ENCODE results near the gene MMP15.
"Not testable (repeated sequence)": the region's sequence is repeated elsewhere in the genome, so short reads cannot be mapped to it uniquely, and the experiment has no call there.

The MMP15 gene

GRCh38 chr16:58082381-58082780 is 56.8 kb downstream of the MMP15 start:
- no peak for TF ChIP-seq ZNF274 (IDR thresholded peaks at IDR 0.05; ENCODE audit: low read depth, low read length)
- no peak overlapping the region for H3K4me3 ChIP-seq (ENCODE audit: low read length)

GRCh38 chr16:58084635-58085034 is 59.1 kb downstream of the MMP15 start:
- no peak for TF ChIP-seq ZNF274 (IDR thresholded peaks at IDR 0.05; ENCODE audit: low read depth, low read length)

GRCh38 chr16:58085171-58085570 is 59.6 kb downstream of the MMP15 start:
- H3K4me3 ChIP-seq (ENCODE audit: low read length): no peak overlapping the region
- TF ChIP-seq ZNF274 (IDR thresholded peaks at IDR 0.05; ENCODE audit: low read depth, low read length): no peak

More at GRCh38 chr16:58084635-58085034, 59.1 kb downstream of the MMP15 start:
- H3K4me3 ChIP-seq (ENCODE audit: low read length): no peak overlapping the region

- TF ChIP-seq ZNF274 (IDR thresholded peaks at IDR 0.05; ENCODE audit: low read depth, low read length): no peak
Observed at GRCh38 chr16:58085584-58086251, 60.2 kb downstream of the MMP15 start.

GRCh38 chr16:58086381-58087208 is 61.0 kb downstream of the MMP15 start:
- H3K4me3 ChIP-seq (ENCODE audit: low read length): no peak overlapping the region
- no peak for TF ChIP-seq ZNF274 (IDR thresholded peaks at IDR 0.05; ENCODE audit: low read depth, low read length)

More at GRCh38 chr16:58085584-58086251, 60.2 kb downstream of the MMP15 start:
- H3K4me3 ChIP-seq (ENCODE audit: low read length): no peak overlapping the region

- no peak for TF ChIP-seq ZNF274 (IDR thresholded peaks at IDR 0.05; ENCODE audit: low read depth, low read length)
- H3K4me3 ChIP-seq (ENCODE audit: low read length): no peak overlapping the region
Observed at GRCh38 chr16:58087209-58087913, 61.8 kb downstream of the MMP15 start.

- H3K4me3 ChIP-seq (ENCODE audit: low read length): no peak overlapping the region
- TF ChIP-seq ZNF274 (IDR thresholded peaks at IDR 0.05; ENCODE audit: low read depth, low read length): no peak
Observed at GRCh38 chr16:58088091-58088490, 62.5 kb downstream of the MMP15 start.

GRCh38 chr16:58090396-58090795 is 64.8 kb downstream of the MMP15 start:
- not testable (repeated sequence) for H3K4me3 ChIP-seq (ENCODE audit: low read length)

- TF ChIP-seq ZNF274 (IDR thresholded peaks at IDR 0.05; ENCODE audit: low read depth, low read length): no peak
- H3K4me3 ChIP-seq (ENCODE audit: low read length): no peak overlapping the region
Observed at GRCh38 chr16:58094026-58094425, 68.5 kb downstream of the MMP15 start.

- no peak overlapping the region for H3K4me3 ChIP-seq (ENCODE audit: low read length)
- TF ChIP-seq ZNF274 (IDR thresholded peaks at IDR 0.05; ENCODE audit: low read depth, low read length): no peak
Observed at GRCh38 chr16:58094791-58095574, 69.4 kb downstream of the MMP15 start.

GRCh38 chr16:58095575-58095960 is 70.0 kb downstream of the MMP15 start:
- H3K4me3 ChIP-seq (ENCODE audit: low read length): not testable (repeated sequence)

- TF ChIP-seq ZNF274 (IDR thresholded peaks at IDR 0.05; ENCODE audit: low read depth, low read length): no peak
- no peak overlapping the region for H3K4me3 ChIP-seq (ENCODE audit: low read length)
Observed at GRCh38 chr16:58096249-58096648, 70.7 kb downstream of the MMP15 start.
